Measurements from ENCODE around the gene HMCN1.

HMCN1 gene

GRCh38 chr1:186089940-186090339 lies 355.7 kb downstream of the HMCN1 start:
- DNase-seq (ENCODE audit: low read depth), result no peak

GRCh38 chr1:186091222-186091720 lies 357.1 kb downstream of the HMCN1 start:
- DNase-seq (ENCODE audit: low read depth), result no peak

- DNase-seq (ENCODE audit: low read depth), result no peak
Measured at GRCh38 chr1:186093437-186093836, 359.2 kb downstream of the HMCN1 start.

GRCh38 chr1:186094172-186094571 lies 360.0 kb downstream of the HMCN1 start:
- DNase-seq (ENCODE audit: low read depth), result no peak

GRCh38 chr1:186099336-186100104 lies 365.3 kb downstream of the HMCN1 start:
- DNase-seq (ENCODE audit: low read depth), result no peak

- no peak for DNase-seq (ENCODE audit: low read depth)
Measured at GRCh38 chr1:186102107-186102506, 367.9 kb downstream of the HMCN1 start.

GRCh38 chr1:186102547-186103148 lies 368.5 kb downstream of the HMCN1 start:
- DNase-seq (ENCODE audit: low read depth), result peak; percentile 66

- DNase-seq (ENCODE audit: low read depth), result no peak
Measured at GRCh38 chr1:186104459-186104858, 370.3 kb downstream of the HMCN1 start.

GRCh38 chr1:186112280-186112679 lies 378.1 kb downstream of the HMCN1 start:
- no peak for DNase-seq (ENCODE audit: low read depth)

- no peak for DNase-seq (ENCODE audit: low read depth)
Measured at GRCh38 chr1:186113461-186113860, 379.3 kb downstream of the HMCN1 start.

- DNase-seq (ENCODE audit: low read depth), result no peak
Measured at GRCh38 chr1:186118724-186119123, 384.5 kb downstream of the HMCN1 start.

GRCh38 chr1:186122837-186123236 lies 388.6 kb downstream of the HMCN1 start:
- no peak for DNase-seq (ENCODE audit: low read depth)

- no peak for DNase-seq (ENCODE audit: low read depth)
Measured at GRCh38 chr1:186125035-186125434, 390.8 kb downstream of the HMCN1 start.

- no peak for DNase-seq (ENCODE audit: low read depth)
Measured at GRCh38 chr1:186125511-186125910, 391.3 kb downstream of the HMCN1 start.

GRCh38 chr1:186129758-186130157 lies 395.6 kb downstream of the HMCN1 start:
- no peak for DNase-seq (ENCODE audit: low read depth)

GRCh38 chr1:186139115-186139514 lies 404.9 kb downstream of the HMCN1 start:
- DNase-seq (ENCODE audit: low read depth), result no peak

GRCh38 chr1:186139701-186140100 lies 405.5 kb downstream of the HMCN1 start:
- DNase-seq (ENCODE audit: low read depth), result peak; percentile 53

GRCh38 chr1:186142159-186142558 lies 408.0 kb downstream of the HMCN1 start:
- no peak for DNase-seq (ENCODE audit: low read depth)

- DNase-seq (ENCODE audit: low read depth), result no peak
Measured at GRCh38 chr1:186142916-186143315, 408.7 kb downstream of the HMCN1 start.

GRCh38 chr1:186143481-186143880 lies 409.3 kb downstream of the HMCN1 start:
- DNase-seq (ENCODE audit: low read depth), result no peak

GRCh38 chr1:186144505-186144904 lies 410.3 kb downstream of the HMCN1 start:
- no peak for DNase-seq (ENCODE audit: low read depth)

GRCh38 chr1:186146974-186147373 lies 412.8 kb downstream of the HMCN1 start:
- DNase-seq (ENCODE audit: low read depth), result no peak

GRCh38 chr1:186149591-186149990 lies 415.4 kb downstream of the HMCN1 start:
- DNase-seq (ENCODE audit: low read depth), result no peak

GRCh38 chr1:186152227-186152619 lies 418.0 kb downstream of the HMCN1 start:
- DNase-seq (ENCODE audit: low read depth), result no peak

Data from GM04503 (cell line).